K562 (cell line): Measurements from ENCODE around the gene SDK1. TPM values are rescaled to one million over a fixed set of nuclear protein-coding genes. Genes with fewer than 3 reads are reported as not detected.

Source experiments
- ATAC-seq: fragments of 200-7000 bp; cut with Tn5 transposase; 3 replicates; pipeline ENCODE4 v1.9.1; 2020; ENCODE audit warnings: moderate library complexity
- BruUV-seq: library from RNA; stranded (reverse); fragments of 400-500 nt; replicated peaks from 2 replicates; lab custom pipeline; 2021; lab: Mats Ljungman, UMichigan
- CTCF ChIA-PET: fragments of 300-600 bp; formaldehyde crosslinking; extraction: SDS; loops from one replicate; lab custom pipeline; 2021; ENCODE audit warnings: low intra/inter-chr PET ratio; lab: Yijun Ruan, JAX
- POLR2A ChIA-PET: fragments of 300-600, 350-650 bp; sonication (Branson Sonifier 250); formaldehyde crosslinking; extraction: SDS; loops from one replicate; lab custom pipeline; 2021; ENCODE audit warnings: antibody characterized with exemption, inconsistent platforms; lab: Yijun Ruan, JAX
- DNase-seq, 4 experiments: peaks; one replicate each; pipeline versions ENCODE4 v3.0.0 to v3.0.0-alpha.2; 2011 to 2018; ENCODE audit warnings: low spot score in 3 of 4, mixed read lengths in 3 of 4; ENCODE audit errors: extremely low read depth in 1 of 4
- FAIRE-seq: peaks from 2 replicates; lab custom pipeline; 2011; peaks lifted over from hg19 to GRCh38; lab: Jason Lieb, UNC
- H2AFZ ChIP-seq: 2 replicates; pipeline ENCODE4 v1.6.0; 2011; ENCODE audit warnings: low read depth, low read length, control low read depth, inconsistent platforms
- H3K27ac ChIP-seq: fragments of 200-600 bp; 3 replicates; pipeline ENCODE4 v1.8.0; 2011; ENCODE audit warnings: low read depth, mild to moderate bottlenecking, control low read depth, inconsistent platforms, low read length, moderate library complexity, mixed read lengths; ENCODE audit errors: extremely low read depth
- H3K27me3 ChIP-seq, 2 experiments: fragments of 300-600 bp in 1 of 2; 2 replicates in 1 of 2; 3 replicates in 1 of 2; pipeline versions ENCODE4 v1.6.0 to v1.8.0; 2011; ENCODE audit warnings: inconsistent platforms in 2 of 2, low read length in 2 of 2, mild to moderate bottlenecking in 1 of 2, mixed read lengths in 1 of 2, moderate library complexity in 1 of 2; ENCODE audit not compliant: control insufficient read depth in 2 of 2, insufficient read depth in 2 of 2
- H3K36me3 ChIP-seq: fragments of 300-600 bp; 3 replicates; pipeline ENCODE4 v1.8.0; 2011; ENCODE audit warnings: mild to moderate bottlenecking, low read length, inconsistent platforms; ENCODE audit not compliant: control insufficient read depth, insufficient read depth
- H3K4me1 ChIP-seq, 2 experiments: fragments of 200-600 bp in 1 of 2; replicated peaks in 1 of 2; 2 replicates in 1 of 2; 3 replicates in 1 of 2; pipeline versions ENCODE4 v1.5.1 to v1.8.0; 2011; ENCODE audit warnings: inconsistent platforms in 2 of 2, low read length in 2 of 2, mild to moderate bottlenecking in 1 of 2, mixed read lengths in 1 of 2, moderate library complexity in 1 of 2; ENCODE audit not compliant: control insufficient read depth in 2 of 2, insufficient read depth in 2 of 2
- H3K4me2 ChIP-seq: 2 replicates; pipeline ENCODE4 v1.6.1; 2011; ENCODE audit warnings: low read length, control low read depth, inconsistent platforms, mixed read lengths; ENCODE audit not compliant: insufficient read depth
- H3K4me3 ChIP-seq: fragments of 200-600 bp; sonication (generic), shearing (Covaris generic); 2 replicates; pipeline ENCODE4 v1.5.1; 2016; ENCODE audit warnings: control low read depth, inconsistent platforms
- H3K79me2 ChIP-seq: fragments of 200-600 bp; 3 replicates; pipeline ENCODE4 v1.8.0; 2011; ENCODE audit warnings: low read length, inconsistent platforms; ENCODE audit not compliant: control insufficient read depth, insufficient read depth
- H3K9ac ChIP-seq, 2 experiments: 2 replicates each; pipeline versions ENCODE4 v1.6.0 to v1.6.1; 2011; ENCODE audit warnings: low read depth in 2 of 2, low read length in 2 of 2, control low read depth in 1 of 2, inconsistent platforms in 1 of 2, mild to moderate bottlenecking in 1 of 2, mixed read lengths in 1 of 2; ENCODE audit not compliant: insufficient read depth in 1 of 2
- H3K9me1 ChIP-seq: one replicate; pipeline ENCODE4 v1.6.0; 2011; ENCODE audit warnings: inconsistent platforms, mild to moderate bottlenecking, low read length, moderate library complexity; ENCODE audit not compliant: control insufficient read depth, insufficient read depth
- H3K9me3 ChIP-seq: replicated peaks from 2 replicates; pipeline ENCODE4 v1.5.1; 2011; ENCODE audit warnings: low read depth, low read length, inconsistent platforms; ENCODE audit not compliant: control insufficient read depth, insufficient read depth
- H4K20me1 ChIP-seq: replicated peaks from 2 replicates; pipeline ENCODE4 v1.6.1; 2011; ENCODE audit warnings: low read length, inconsistent platforms, mixed read lengths; ENCODE audit not compliant: control insufficient read depth, insufficient read depth
- ARNT ChIP-seq, 2 experiments: fragments of 450-650 bp; IDR thresholded peaks; 2 replicates each; pipeline ENCODE4 v1.6.1; 2016; ENCODE audit warnings: mild to moderate bottlenecking in 1 of 2
- CBFA2T2 ChIP-seq: fragments of 450-650 bp; conservative IDR thresholded peaks from 2 replicates; pipeline ENCODE4 v1.6.1; 2017; ENCODE audit warnings: mild to moderate bottlenecking
- CREBBP ChIP-seq: IDR thresholded peaks from one replicate; pipeline ENCODE4 v1.6.1; 2012; ENCODE audit warnings: low read depth, mild to moderate bottlenecking, control low read depth, inconsistent platforms, low read length
- ILF3 ChIP-seq: fragments of 450-650 bp; IDR thresholded peaks from 2 replicates; pipeline ENCODE4 v1.6.1; 2018; ENCODE audit warnings: antibody characterized with exemption, mild to moderate bottlenecking, moderate library complexity, borderline replicate concordance
- RHOXF2B ChIP-seq: fragments of 250-450 bp; sonication (Bioruptor Pico); conservative IDR thresholded peaks from 2 replicates; pipeline ENCODE4 v1.5.1; 2021
- SMAD2 ChIP-seq: fragments of 150-350 bp; IDR thresholded peaks from 2 replicates; pipeline ENCODE4 v1.6.1; 2014; ENCODE audit warnings: low read depth, mild to moderate bottlenecking, low read length
- SMARCA4 ChIP-seq: fragments of 450-650 bp; IDR thresholded peaks from 2 replicates; pipeline ENCODE4 v1.6.1; 2016
- YBX1 ChIP-seq: fragments of 450-650 bp; IDR thresholded peaks from 2 replicates; pipeline ENCODE4 v1.7.1; 2016; ENCODE audit warnings: mild to moderate bottlenecking
- ZNF586 ChIP-seq: fragments of 450-650 bp; formaldehyde crosslinking; conservative IDR thresholded peaks from 2 replicates; pipeline ENCODE4 v1.4.0; 2020; ENCODE audit warnings: mild to moderate bottlenecking, moderate library complexity
- WGBS: fragments of 100-300 bp; shearing (Covaris generic); methylation state at CpG from one replicate; pipeline ENCODE4 v1.1.6; 2016; ENCODE audit warnings: low coverage, mixed read lengths; ENCODE audit not compliant: insufficient coverage; ENCODE audit errors: missing lambda C conversion rate; 5-methylcytosine and 5-hydroxymethylcytosine counted together
- in situ Hi-C: fragments of 300-500 bp; cut with MboI; formaldehyde crosslinking; loops from 4 replicates; pipeline ENCODE4 v1.15.0; 2018; ENCODE audit warnings: inconsistent platforms, mixed read lengths
- intact Hi-C: fragments of 100-400 bp; cut with micrococcal nuclease; formaldehyde crosslinking; loops from 2 replicates; pipeline ENCODE4 v1.14.2; 2022
- polyA plus RNA-seq, 8 experiments: library from polyadenylated mRNA; depleted of rRNA in 4 of 8; stranded (reverse) in 5 of 8; unstranded in 3 of 8; fragments of >200 nt; fragmentation: Nextera tagmentation in 2 of 8; fragmentation: Illumina TruSeq in 1 of 8; extraction: Ambion mirVana in 2 of 8; extraction: Trizol in 1 of 8; gene quantifications; 2 replicates each; pipeline versions ENCODE4 v1.2.1 to v1.2.3, GENCODE V29; 2011 to 2014; ENCODE audit warnings: inconsistent platforms in 1 of 8, missing spikeins in 1 of 8
- total RNA-seq, 7 experiments: library from RNA; depleted of rRNA in 6 of 7; stranded (reverse); fragments of >200 nt in 6 of 7; fragmentation: Illumina TruSeq in 2 of 7; extraction: Trizol in 2 of 7; gene quantifications; 2 replicates each; pipeline versions ENCODE4 v1.2.1 to v1.2.3, GENCODE V29; 2011 to 2021; ENCODE audit warnings: low replicate concordance in 1 of 7
- TF ChIP-seq, protein P1 (sequence below): sonication (generic); formaldehyde crosslinking; IDR thresholded peaks from 2 replicates; pipeline ENCODE4 v1.8.1; 2022; ENCODE audit warnings: missing genetic modification reagents
- TF ChIP-seq, protein P2 (sequence below): sonication (generic); formaldehyde crosslinking; IDR thresholded peaks from 2 replicates; pipeline ENCODE4 v1.8.0; 2022; ENCODE audit warnings: mild to moderate bottlenecking, missing genetic modification reagents

The SDK1 gene
- total and polyA plus RNA-seq, 9 of the 15 experiments (the other 6 are each of a cell fraction or from before 2014, with no cell fraction given), result 0.16 TPM; not detected in 8

DNA sequence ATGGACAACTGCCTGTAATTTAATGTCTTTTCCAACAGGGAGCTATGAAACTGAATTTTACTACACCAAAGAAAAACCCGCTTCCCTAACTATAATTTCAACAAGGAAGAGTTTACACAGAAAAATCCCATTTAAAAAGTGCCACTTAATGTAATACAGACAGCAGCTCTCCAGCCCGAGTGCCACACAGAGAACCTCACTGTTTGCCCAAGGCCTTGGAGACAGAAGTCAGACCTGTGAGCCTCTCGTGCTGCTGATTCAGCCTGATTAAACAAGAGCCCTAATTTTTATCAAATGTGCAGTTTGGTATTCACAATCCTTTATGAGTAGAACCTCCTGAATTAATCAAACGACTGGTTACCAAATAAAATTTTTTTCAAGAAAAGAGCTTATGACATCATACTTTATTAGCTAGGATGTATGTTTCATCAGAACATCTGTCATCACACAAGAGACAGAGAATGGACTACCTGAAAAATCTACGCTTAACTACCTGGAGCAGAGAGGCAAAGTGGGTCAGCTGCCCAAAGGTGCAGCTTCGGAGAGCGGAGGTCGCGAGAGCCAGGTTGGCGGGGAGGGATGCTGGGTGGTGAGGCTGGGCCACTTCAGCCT is 543.6 kb downstream of the SDK1 start:
- intact Hi-C loops (no loop called here), in situ Hi-C loops (no loop called here)
- Histone ChIP-seq H3K9me1 (no peaks in the 10 kb centered on the region), H4K20me1 (no peaks in the 10 kb centered on the region), H3K4me3 (no peak overlapping the region), H3K9ac (no peak overlapping the region), H3K4me2 (no peak overlapping the region), H3K9me3 (no peaks in the 10 kb centered on the region), H2AFZ (no peak overlapping the region), H3K79me2 (no peaks in the 10 kb centered on the region), H3K27me3 (peaks cover 6 to 38% of the 10 kb centered on the region in 2 experiments; a peak in 4 of 5 replicates), H3K27ac (no peak overlapping the region), H3K4me1 (no peaks in the 10 kb centered on the region), H3K36me3 (no peaks in the 10 kb centered on the region)
- no TSS peak for BruUV-seq
- WGBS, result 0% methylated on average over 10 of the region's 10 CpGs
- no peak for FAIRE-seq
- TF ChIP-seq, protein P1, sequence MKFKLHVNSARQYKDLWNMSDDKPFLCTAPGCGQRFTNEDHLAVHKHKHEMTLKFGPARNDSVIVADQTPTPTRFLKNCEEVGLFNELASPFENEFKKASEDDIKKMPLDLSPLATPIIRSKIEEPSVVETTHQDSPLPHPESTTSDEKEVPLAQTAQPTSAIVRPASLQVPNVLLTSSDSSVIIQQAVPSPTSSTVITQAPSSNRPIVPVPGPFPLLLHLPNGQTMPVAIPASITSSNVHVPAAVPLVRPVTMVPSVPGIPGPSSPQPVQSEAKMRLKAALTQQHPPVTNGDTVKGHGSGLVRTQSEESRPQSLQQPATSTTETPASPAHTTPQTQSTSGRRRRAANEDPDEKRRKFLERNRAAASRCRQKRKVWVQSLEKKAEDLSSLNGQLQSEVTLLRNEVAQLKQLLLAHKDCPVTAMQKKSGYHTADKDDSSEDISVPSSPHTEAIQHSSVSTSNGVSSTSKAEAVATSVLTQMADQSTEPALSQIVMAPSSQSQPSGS (CRISPR knock-in tag), result no peak
- TF ChIP-seq CBFA2T2, result no peak
- no peak for TF ChIP-seq ZNF586 (CRISPR knock-in tag)
- TF ChIP-seq, protein P2, sequence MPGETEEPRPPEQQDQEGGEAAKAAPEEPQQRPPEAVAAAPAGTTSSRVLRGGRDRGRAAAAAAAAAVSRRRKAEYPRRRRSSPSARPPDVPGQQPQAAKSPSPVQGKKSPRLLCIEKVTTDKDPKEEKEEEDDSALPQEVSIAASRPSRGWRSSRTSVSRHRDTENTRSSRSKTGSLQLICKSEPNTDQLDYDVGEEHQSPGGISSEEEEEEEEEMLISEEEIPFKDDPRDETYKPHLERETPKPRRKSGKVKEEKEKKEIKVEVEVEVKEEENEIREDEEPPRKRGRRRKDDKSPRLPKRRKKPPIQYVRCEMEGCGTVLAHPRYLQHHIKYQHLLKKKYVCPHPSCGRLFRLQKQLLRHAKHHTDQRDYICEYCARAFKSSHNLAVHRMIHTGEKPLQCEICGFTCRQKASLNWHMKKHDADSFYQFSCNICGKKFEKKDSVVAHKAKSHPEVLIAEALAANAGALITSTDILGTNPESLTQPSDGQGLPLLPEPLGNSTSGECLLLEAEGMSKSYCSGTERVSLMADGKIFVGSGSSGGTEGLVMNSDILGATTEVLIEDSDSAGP (CRISPR knock-in tag), result no peak
- TF ChIP-seq YBX1, result no peak
- no peak for TF ChIP-seq RHOXF2B
- TF ChIP-seq SMARCA4, result no peak
- TF ChIP-seq ILF3, result no peak
- TF ChIP-seq ARNT (IDR thresholded peaks at IDR 0.05), result no peak
- TF ChIP-seq SMAD2, result no peak
- TF ChIP-seq CREBBP, result no peak
- POLR2A ChIA-PET, result no interaction called here
- no peak for DNase-seq
- no peak for ATAC-seq
- CTCF ChIA-PET, result no interaction called here
